K562 (cell line): Measurements from ENCODE around the gene ADAM19. TPM values are rescaled to one million over a fixed set of nuclear protein-coding genes. Genes with fewer than 3 reads are reported as not detected.

Experiments used
- CTCFL ChIP-seq: IDR thresholded peaks from 2 replicates; pipeline ENCODE4 v1.6.1; 2011; ENCODE audit warnings: borderline replicate concordance, low read depth, mild to moderate bottlenecking, moderate library complexity, low read length; ENCODE audit not compliant: insufficient read depth, poor library complexity, severe bottlenecking
- GABPA ChIP-seq: fragments of 200-800 bp; sonication (Bioruptor generic); conservative IDR thresholded peaks from 2 replicates; pipeline ENCODE4 v1.6.1; 2016; ENCODE audit warnings: low read depth, missing genetic modification characterization, missing compliant biosample characterization
- JUND ChIP-seq, 2 experiments: IDR thresholded peaks; 2 replicates in 1 of 2; 3 replicates in 1 of 2; pipeline ENCODE4 v1.6.1; 2011; ENCODE audit warnings: borderline replicate concordance in 2 of 2, low read depth in 2 of 2, low read length in 2 of 2, improper control_type of control experiment in 1 of 2, missing biosample characterization in 1 of 2, missing genetic modification characterization in 1 of 2, missing genetic modification reagents in 1 of 2
- MBD1 ChIP-seq: fragments of 250-450 bp; sonication (Bioruptor Pico); IDR thresholded peaks from 2 replicates; pipeline ENCODE4 v1.8.0; 2022; ENCODE audit warnings: inconsistent platforms
- TGIF2 ChIP-seq: sonication (generic); formaldehyde crosslinking; IDR thresholded peaks from 2 replicates; pipeline ENCODE4 v1.8.1; 2022; ENCODE audit warnings: mild to moderate bottlenecking, missing genetic modification reagents, moderate library complexity
- ZBTB17 ChIP-seq: fragments of 450-650 bp; formaldehyde crosslinking; IDR thresholded peaks from 2 replicates; pipeline ENCODE4 v1.4.0; 2020; ENCODE audit warnings: mild to moderate bottlenecking
- ZFP30 ChIP-seq: fragments of 250-450 bp; sonication (Bioruptor Pico); IDR thresholded peaks from 2 replicates; pipeline ENCODE4 v1.8.0; 2022; ENCODE audit warnings: moderate library complexity, mild to moderate bottlenecking, inconsistent platforms, borderline replicate concordance
- ZNF668 ChIP-seq: fragments of 250-450 bp; sonication (Bioruptor Pico); IDR thresholded peaks from 2 replicates; pipeline ENCODE4 v1.8.0; 2022; ENCODE audit warnings: mild to moderate bottlenecking, inconsistent platforms
- polyA plus RNA-seq, 8 experiments: library from polyadenylated mRNA; depleted of rRNA in 4 of 8; stranded (reverse) in 5 of 8; unstranded in 3 of 8; fragments of >200 nt; fragmentation: Nextera tagmentation in 2 of 8; fragmentation: Illumina TruSeq in 1 of 8; extraction: Ambion mirVana in 2 of 8; extraction: Trizol in 1 of 8; gene quantifications; 2 replicates each; pipeline versions ENCODE4 v1.2.1 to v1.2.3, GENCODE V29; 2011 to 2014; ENCODE audit warnings: inconsistent platforms in 1 of 8, missing spikeins in 1 of 8
- total RNA-seq, 7 experiments: library from RNA; depleted of rRNA in 6 of 7; stranded (reverse); fragments of >200 nt in 6 of 7; fragmentation: Illumina TruSeq in 2 of 7; extraction: Trizol in 2 of 7; gene quantifications; 2 replicates each; pipeline versions ENCODE4 v1.2.1 to v1.2.3, GENCODE V29; 2011 to 2021; ENCODE audit warnings: low replicate concordance in 1 of 7
- TF ChIP-seq, protein P1 (sequence below): fragments of 250-450 bp; sonication (Bioruptor Pico); IDR thresholded peaks from 2 replicates; pipeline ENCODE4 v1.5.0; 2021
- TF ChIP-seq, protein P2 (sequence below), 2 experiments: fragments of 450-650 bp in 1 of 2; sonication (generic) in 1 of 2; formaldehyde crosslinking in 1 of 2; IDR thresholded peaks; 2 replicates each; pipeline versions ENCODE4 v1.7.1 to v1.9.0; 2016 to 2022; ENCODE audit warnings: inconsistent platforms in 1 of 2, mild to moderate bottlenecking in 1 of 2, missing genetic modification reagents in 1 of 2

ADAM19 gene
- total and polyA plus RNA-seq, 9 of the 15 experiments (the other 6 are each of a cell fraction or from before 2014, with no cell fraction given), result 0.11 to 1.1 (median 0.43) TPM

DNA sequence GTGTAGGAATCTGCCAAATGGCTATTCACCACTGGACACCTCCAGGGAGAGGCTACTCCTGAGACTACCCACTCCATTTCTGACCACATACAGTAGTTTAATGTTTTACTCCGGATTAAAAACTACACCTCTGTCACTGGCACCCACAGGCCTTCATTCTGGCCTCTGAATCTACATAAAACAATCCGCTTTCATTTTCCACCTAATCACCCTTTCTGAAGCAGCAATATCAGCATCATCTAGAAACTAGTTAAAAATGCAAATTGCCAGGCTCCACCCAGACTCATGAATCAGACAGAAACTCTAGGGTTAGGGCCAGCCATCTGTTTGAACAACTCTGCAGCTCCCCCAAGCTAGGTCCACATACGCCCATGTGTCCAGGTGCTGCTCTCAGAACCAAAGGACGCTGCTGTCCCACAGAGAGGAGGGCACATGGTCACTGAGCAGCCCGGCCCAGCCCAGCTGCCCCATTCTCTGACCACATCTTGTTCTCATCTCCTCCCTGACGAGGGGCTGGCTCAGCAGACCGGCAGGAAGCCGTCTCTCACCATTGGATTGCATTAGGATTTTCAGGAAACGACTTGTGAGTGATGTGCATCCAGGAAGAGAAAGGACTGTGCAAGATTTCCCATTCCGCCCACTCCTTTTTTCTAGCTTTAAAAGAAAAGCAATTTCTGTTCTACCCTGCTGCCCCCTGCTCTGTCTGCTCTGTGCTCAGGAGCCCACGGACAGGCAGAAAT lies 34.7 kb downstream of the ADAM19 start (continued):
- TF ChIP-seq MBD1 (CRISPR knock-in tag) (no peak), GABPA (tag) (no peak; the same call in 1 of the 2 replicates), TGIF2 (CRISPR knock-in tag) (no peak), ZBTB17 (CRISPR knock-in tag) (no peak), CTCFL (no peak), JUND (IDR thresholded peaks at IDR 0.05; ENCODE audit: borderline replicate concordance, low read depth, low read length) (no peak), JUND (tag; IDR thresholded peaks at IDR 0.05; ENCODE audit: borderline replicate concordance, low read depth, low read length) (peak; percentile 55; the same call in 2 of the 3 replicates), ZFP30 (CRISPR knock-in tag) (no peak), ZNF668 (no peak)
- TF ChIP-seq, protein P1, sequence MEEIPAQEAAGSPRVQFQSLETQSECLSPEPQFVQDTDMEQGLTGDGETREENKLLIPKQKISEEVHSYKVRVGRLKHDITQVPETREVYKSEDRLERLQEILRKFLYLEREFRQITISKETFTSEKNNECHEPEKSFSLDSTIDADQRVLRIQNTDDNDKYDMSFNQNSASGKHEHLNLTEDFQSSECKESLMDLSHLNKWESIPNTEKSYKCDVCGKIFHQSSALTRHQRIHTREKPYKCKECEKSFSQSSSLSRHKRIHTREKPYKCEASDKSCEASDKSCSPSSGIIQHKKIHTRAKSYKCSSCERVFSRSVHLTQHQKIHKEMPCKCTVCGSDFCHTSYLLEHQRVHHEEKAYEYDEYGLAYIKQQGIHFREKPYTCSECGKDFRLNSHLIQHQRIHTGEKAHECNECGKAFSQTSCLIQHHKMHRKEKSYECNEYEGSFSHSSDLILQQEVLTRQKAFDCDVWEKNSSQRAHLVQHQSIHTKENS (CRISPR knock-in tag), result no peak
- TF ChIP-seq, protein P2, sequence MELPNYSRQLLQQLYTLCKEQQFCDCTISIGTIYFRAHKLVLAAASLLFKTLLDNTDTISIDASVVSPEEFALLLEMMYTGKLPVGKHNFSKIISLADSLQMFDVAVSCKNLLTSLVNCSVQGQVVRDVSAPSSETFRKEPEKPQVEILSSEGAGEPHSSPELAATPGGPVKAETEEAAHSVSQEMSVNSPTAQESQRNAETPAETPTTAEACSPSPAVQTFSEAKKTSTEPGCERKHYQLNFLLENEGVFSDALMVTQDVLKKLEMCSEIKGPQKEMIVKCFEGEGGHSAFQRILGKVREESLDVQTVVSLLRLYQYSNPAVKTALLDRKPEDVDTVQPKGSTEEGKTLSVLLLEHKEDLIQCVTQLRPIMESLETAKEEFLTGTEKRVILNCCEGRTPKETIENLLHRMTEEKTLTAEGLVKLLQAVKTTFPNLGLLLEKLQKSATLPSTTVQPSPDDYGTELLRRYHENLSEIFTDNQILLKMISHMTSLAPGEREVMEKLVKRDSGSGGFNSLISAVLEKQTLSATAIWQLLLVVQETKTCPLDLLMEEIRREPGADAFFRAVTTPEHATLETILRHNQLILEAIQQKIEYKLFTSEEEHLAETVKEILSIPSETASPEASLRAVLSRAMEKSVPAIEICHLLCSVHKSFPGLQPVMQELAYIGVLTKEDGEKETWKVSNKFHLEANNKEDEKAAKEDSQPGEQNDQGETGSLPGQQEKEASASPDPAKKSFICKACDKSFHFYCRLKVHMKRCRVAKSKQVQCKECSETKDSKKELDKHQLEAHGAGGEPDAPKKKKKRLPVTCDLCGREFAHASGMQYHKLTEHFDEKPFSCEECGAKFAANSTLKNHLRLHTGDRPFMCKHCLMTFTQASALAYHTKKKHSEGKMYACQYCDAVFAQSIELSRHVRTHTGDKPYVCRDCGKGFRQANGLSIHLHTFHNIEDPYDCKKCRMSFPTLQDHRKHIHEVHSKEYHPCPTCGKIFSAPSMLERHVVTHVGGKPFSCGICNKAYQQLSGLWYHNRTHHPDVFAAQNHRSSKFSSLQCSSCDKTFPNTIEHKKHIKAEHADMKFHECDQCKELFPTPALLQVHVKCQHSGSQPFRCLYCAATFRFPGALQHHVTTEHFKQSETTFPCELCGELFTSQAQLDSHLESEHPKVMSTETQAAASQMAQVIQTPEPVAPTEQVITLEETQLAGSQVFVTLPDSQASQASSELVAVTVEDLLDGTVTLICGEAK (IDR thresholded peaks at IDR 0.05), result no peak
- TF ChIP-seq, protein P2 (CRISPR knock-in tag; IDR thresholded peaks at IDR 0.05), result no peak
